Globus pallidus (tissue), 1 donor: ENCODE results near the gene LMAN2.

Experiments
- DNase-seq: peaks from one replicate; pipeline ENCODE4 v3.0.0-alpha.2; 2015; ENCODE audit warnings: low spot score

The LMAN2 gene, protein sequence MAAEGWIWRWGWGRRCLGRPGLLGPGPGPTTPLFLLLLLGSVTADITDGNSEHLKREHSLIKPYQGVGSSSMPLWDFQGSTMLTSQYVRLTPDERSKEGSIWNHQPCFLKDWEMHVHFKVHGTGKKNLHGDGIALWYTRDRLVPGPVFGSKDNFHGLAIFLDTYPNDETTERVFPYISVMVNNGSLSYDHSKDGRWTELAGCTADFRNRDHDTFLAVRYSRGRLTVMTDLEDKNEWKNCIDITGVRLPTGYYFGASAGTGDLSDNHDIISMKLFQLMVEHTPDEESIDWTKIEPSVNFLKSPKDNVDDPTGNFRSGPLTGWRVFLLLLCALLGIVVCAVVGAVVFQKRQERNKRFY

DNA sequence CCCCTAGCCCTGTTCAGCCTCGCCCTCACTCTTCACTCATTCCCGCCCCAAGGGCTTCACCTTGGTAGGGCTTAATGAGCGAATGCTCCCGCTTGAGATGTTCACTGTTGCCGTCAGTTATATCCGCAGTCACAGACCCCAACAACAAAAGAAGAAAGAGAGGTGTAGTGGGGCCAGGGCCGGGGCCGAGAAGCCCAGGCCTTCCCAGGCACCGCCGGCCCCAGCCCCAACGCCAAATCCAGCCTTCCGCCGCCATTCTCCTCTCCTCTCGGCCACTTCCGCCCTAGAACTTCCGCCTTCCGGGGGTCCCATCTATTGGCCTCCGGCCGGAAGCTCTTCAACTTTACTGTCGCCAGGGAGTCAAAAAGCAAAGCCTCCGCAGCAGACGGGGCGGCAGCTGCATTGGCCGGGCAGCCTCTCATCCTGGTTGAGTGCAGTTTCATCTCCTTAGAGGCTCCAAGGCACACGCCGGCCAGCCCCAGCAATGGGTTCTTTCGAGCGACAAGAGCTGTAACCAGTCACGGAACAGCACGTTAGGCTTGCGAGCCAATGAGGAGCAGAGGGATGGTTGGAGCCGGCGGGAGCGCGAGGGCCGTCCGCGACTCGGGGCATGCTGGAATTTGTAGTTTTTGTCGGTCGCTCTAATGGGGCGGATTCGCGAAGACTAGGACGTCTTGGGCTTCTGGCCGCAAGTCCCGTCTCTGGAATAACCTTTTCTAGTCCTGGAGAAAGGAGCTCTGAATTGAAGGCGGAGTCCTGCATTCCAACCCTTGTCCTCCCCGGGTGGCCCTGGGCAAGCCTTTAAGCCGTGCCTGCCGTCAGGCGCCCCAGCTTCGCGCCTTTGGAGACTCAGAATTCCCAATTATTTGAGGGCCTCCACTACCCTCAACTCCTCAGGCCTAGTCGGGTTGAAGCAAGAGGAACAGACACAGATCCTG is at the start of gene LMAN2:
LMAN2 (minus strand) TSS at position 277 of the 938 bp plus-strand sequence; CDS start at position 256, 21 bp downstream.
- peak; percentile 95 for DNase-seq

DNA sequence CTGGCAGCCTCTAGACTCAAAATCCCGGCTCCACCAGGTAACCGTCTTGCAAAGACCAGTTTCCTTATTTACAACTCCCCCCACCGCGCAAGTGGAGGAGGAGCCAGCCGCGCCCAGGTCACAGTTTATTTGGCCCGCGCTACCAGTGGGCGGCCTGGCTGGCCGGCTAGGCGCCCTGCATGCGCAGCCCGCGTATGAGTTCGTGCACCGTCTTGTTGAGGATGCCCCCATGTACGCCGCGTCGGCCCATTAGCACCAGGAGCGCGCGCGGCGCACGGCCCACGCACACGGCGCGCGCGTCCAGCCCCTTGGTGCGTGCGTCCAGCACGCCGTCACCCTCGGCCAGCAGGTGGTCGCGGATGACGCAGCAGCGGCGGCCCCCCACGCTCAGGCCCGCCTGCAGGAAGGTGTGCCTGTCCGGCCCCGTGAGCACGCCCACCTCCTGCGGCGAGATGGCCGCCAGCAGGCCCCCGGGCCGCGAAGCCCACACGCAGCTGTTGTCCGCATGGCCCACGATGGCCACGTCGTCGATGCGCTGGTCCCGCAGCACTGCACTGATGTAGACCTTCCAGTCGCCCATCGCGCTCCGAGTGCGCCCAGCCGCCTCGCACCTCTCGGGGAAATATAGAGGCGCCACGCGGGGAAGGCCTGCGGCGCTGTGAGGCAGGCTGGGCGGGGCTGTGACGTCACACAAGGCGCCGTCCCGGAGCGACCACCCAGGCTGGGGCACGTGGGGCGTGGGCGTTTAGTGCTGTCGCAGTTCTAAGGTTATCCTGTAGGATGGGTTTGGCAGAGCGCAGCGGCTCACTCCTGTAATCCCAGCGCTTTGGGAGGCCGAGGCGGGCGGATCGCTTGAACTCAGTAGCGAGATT is 48.8 kb upstream of the LMAN2 start, which contains the start of gene PFN3:
PFN3 (minus strand) TSS at position 665 of the 872 bp plus-strand sequence; CDS start at position 580, 85 bp downstream.
- no peak for DNase-seq

DNA sequence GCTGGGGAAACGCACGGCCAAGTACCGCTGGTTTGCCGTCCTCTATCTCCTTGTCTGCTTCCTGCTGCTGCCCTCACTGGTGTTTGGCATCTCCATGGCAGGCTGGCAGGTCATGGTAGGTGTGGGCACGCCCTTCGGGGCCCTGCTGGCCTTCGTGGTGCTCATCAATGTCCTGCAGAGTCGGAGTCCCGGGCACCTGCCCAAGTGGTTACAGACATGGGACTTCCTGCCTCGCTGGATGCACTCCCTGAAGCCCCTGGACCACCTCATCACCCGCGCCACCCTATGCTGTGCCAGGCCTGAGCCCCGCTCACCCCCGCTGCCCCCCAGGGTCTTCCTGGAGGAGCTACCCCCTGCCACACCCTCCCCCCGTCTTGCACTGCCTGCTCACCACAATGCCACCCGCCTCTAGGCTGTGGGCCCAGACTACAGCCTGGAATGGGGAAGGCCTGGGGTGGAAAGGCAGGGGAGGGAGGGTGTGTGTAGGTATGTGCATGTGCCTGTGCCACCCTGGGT is 46.5 kb upstream of the LMAN2 start:
- DNase-seq, result no peak

DNA sequence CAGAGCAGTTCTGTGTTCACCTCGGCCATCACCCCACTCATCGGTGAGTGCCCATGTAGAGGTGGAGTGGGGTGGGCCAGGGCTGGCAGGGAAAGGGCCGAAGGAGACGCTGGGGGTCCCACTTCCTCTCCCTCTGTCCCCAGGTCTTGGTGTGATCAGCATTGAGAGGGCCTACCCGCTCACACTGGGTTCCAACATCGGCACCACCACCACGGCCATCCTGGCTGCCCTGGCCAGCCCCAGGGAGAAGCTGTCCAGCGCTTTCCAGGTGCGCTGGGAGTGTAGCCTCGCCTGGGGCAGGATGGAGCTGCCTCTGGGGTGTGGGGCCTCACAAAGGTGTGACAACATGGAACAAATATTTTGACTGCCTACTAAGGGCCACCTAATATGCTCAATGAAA is 45.3 kb upstream of the LMAN2 start:
- DNase-seq, result no peak

DNA sequence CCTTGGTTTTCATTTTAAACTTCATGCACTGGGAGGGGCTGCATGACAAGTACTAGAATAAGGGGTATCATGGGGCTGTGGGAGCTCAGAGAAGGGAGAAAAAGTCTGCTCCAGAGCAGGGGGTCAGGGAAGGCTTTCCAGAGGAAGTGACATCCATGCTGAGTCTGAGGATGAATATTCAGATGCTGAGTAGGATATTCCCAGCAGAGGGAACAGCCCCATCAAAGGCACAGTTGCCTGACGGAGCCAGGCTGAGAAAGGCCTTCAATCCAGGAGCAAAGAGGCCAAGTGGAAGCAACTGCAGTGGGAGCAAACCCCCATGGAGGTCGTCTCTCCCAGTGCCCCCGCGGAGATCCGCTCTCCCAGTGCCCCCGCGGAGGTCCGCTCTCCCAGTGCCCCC is 44.6 kb upstream of the LMAN2 start:
- no peak for DNase-seq

DNA sequence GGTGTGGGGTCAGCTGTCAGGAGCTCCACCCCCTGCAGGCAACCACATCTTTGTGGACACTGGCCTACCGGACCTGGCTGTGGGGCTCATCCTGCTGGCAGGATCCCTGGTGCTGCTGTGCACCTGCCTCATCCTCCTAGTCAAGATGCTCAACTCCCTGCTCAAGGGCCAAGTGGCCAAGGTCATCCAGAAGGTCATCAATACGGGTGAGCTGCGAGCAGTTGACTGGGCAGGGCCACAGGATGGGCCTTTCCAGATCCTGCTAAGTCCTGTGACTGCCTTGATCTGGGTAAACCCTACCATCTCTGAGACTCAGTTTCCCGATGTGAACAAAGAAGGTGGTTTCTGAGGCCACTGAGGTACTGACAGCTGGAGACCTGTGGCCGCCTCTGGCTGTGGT is 42.5 kb upstream of the LMAN2 start:
- no peak for DNase-seq

DNA sequence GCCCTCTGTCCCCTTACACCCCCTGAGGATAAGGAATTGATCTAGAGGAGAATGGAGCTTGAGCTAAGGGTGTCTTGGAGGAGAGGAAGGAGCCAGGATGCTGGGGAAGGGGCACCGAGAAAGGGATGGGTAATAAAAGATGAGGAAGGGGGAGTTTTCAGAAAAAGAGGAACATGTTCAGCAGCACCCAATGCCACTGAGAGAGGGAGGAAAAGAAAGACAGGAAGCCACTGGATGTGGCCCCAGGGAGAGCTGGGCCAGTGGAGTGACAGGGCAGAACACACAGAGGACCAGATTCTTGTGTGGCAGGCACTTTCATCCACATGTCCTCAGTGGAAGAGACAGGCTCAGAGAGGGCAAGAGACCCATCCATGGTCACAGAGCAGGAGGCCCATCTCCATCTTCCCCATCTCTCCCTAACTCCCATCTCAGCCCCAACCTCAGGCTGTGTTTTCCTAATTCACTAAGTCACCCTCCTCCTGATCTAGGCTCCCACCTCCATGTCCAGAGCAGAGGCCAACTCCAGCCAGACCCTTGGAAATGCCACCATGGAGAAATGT is 41.8 kb upstream of the LMAN2 start:
- DNase-seq, result no peak

DNA sequence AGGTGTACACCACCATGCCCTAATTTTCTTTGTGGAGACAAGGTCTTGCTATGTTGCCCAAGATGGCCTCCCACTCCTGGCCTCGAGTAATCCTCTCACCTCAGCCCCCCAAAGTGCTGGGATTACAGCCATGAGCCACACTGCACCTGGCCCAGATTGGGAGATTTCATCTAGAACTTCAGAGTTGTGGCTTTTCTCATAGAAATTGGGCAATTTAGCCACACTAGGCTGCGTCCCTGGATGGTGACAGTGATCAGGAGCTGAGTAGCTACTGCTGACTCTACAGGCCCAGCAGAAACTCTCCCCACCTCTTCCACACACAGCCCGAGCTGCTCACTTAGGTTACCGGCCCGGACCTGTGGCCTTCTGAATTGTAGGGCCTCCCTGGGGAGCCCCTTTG is 41.3 kb upstream of the LMAN2 start:
- no peak for DNase-seq

DNA sequence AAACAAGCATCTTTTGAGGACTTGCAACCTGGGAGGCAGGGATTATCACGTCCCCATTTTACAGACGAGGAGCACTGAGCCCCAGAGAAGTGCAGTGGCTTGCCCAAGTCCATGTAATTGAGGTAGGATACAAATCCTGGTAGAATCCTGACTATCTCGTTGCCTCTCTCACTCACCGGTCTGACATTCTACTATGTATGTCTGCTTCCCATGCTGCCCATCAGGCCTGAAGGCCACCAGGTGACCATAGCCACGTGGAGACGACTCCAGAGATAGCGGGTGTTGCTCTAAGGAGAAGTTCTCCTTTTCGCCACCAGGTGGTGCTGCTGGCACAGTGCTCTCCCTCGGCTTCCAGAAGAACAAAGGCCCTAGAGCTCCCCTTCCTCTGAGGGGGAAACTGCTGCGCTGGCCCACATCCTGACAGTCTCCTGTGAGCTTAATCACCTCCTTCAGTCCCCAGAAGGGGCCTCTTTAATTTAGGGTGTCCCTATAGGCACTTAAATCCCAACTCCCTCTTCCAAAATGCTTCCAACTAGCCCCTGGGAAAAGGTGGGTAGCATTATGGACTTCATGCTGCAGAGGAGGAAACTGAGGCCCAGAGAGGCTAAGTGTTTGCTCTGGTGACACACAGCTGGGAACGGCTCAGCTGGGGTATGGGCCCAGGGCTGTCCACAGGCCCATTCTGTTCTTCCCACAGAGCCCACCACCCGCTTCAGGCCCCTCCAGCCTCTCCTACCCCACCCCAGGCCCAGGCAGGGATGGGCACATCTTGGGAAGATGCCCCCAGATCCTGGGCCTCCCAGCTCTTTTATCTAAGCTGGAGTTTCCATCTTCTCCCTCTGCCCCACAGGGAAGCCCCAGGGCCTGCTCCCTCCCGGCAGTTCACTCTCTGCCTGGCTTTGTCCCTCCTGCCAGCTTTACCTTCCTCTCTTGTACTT is 39.2 kb upstream of the LMAN2 start:
- DNase-seq, result peak; percentile 59

DNA sequence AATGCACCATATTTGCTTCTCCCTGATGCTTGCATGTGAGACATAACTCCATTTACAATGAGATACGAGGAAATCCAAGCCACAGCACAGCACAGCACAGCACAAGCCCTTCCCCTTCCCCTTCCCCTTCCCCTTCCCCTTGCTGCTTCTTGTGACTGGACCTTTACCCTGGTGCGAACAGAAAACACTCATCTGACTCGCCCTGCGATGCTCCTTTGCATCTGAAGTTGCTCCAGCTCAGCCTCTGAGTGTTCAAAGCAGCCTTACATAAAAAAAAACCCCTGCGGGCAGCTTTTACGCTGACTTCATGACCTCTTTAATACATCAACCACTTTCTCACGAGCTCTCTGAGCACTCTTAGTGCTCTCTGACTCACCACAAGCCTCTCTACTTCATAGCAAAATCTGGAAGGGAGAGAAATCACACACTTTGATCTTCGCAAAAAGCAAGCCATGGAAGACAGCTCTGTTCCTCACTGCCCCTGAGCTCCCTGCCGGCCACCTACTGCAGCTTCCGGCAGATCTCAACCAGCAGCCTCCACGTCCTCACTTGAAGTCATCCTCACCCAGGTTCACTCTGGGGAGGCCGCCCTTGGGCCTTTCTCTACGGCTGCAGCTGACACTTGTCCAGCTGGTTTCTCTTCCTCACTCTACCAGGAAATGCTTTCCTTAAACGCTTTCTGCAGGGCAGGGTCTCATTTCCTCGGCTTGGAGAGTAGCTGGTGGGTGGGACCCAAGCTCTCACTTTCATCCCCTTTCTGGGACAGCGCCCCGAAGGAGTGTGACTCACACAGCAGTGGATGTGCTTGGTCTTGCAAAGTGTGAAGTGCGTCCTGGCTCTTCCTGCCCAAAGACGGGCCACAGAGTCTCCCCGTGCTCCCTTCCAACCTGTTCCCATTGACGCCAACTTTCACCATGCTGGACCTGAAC is 38.0 kb upstream of the LMAN2 start:
- DNase-seq, result no peak

DNA sequence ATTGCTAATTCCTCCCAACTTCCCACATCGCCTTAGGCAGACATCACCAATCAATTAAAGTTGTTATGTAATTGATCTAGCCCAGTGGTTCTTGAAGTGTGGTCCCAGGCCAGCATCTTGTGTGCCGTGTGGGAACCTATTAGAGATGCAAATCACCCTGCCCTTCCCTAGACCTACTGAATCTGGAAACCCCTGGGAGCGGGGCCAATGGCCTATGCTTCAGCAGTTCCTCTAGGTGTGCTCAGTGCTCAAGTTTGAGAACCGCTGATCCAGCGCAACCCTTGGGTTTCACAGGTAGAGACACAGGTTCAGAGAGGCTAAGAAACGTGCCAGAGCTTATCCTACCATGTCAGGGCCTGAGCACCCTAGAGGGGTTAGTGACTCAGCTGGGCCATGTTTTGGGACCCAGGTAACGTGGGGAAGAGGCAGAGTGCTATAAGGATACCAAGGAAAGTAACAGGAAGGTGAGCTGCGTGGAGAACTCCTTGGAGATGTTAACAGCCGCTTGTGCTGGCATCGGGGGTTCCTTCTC is 37.1 kb upstream of the LMAN2 start:
- no peak for DNase-seq

DNA sequence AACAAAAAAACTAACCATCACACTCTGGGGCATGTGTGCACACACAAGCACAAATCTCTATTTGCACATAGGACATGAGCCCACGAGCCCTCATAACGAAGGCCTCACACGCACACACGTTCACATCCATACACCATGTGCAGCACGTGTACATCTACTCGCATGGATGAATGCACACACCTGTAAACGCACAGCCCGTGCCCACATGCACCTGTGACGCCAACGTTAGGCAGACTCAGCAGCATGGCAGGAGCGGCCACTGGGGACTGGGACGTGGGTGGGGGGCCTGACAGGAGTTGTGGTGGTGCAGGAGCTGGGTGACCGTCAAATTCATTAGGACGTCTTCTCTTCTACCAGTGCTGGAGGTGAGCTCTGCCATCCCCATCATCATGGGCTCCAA is 35.9 kb upstream of the LMAN2 start:
- no peak for DNase-seq

DNA sequence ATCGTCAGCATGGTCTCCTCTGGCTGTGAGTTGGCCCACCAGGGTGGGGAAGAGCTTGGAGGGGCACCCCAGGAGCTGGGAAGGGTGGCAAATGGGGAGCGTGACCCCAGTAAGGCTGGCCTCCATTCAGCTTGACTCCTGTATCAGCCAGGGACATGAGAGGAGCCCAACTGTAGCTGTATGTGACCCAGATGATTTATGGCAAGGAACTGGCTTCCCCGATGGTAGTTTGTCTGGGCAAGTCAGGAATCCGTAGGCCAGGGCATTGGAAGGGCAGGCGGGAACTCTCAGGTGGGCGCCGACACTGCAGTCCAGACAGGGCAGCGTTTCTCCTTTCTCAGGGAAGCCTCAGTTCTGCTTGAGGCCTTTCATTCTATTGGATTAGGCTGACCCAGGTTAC is 35.1 kb upstream of the LMAN2 start:
- DNase-seq, result no peak

DNA sequence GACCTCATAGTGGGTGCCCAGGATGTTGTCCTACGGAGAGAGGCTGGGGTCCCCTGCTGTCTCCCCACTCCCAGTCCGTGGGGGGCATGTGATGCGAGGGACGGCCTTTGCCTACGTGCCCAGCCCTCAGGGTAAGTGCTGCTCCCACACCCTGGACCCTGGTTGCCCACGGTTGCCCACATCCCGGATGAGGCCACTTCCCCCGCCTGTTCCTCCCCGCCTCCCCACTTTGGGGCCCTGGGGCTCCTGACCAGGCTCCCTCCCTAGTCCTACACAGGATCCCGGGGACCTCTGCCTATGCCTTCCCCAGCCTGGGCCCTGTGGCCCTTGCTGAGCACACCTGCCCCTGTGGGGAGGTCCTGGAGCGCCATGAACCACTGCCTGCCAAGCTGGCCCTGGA is 34.3 kb upstream of the LMAN2 start:
- no peak for DNase-seq

DNA sequence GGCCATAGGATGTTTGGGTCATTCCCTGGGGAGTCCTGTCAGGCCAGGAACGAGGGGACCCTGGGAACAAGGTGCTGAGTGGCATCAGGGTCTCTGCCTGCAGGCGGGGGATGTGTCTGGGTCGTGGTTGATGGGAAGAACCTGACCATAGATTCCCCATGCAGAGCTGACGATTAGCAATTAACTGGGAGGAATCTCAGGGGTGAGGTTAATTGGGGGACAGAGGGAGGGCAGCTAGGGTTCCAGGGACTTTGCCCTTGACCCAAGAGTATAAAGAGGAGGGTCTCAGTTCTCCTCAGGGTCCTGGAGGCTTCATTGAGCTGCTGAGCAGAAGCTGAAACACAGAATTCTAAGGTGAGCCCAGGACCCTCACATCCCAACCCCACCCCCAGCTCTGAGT is 32.7 kb upstream of the LMAN2 start, which contains the start of gene SLC34A1:
SLC34A1 (plus strand) TSS at position 301 of the 400 bp plus-strand sequence. CDS start 1,308 bp downstream, outside the sequence.
- DNase-seq, result no peak

DNA sequence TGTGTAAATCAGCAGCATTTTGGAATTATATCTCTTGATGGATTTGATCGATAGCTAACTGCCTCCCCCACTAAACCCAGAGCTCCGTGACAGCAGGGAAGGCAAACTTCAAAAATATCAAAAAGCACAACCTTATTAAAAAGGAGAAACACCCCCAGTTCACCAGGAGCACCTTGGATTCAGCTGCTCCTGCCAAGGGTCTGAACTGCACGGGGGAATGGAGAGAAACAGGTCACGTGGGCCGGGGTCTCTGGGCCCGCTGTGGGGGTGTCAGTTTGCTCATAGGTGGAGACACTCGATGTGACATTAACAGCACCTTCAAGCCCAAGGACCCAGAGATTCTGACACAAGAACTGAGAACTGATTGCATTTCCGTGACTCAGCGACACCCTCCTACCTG is 31.7 kb upstream of the LMAN2 start:
- DNase-seq, result no peak

DNA sequence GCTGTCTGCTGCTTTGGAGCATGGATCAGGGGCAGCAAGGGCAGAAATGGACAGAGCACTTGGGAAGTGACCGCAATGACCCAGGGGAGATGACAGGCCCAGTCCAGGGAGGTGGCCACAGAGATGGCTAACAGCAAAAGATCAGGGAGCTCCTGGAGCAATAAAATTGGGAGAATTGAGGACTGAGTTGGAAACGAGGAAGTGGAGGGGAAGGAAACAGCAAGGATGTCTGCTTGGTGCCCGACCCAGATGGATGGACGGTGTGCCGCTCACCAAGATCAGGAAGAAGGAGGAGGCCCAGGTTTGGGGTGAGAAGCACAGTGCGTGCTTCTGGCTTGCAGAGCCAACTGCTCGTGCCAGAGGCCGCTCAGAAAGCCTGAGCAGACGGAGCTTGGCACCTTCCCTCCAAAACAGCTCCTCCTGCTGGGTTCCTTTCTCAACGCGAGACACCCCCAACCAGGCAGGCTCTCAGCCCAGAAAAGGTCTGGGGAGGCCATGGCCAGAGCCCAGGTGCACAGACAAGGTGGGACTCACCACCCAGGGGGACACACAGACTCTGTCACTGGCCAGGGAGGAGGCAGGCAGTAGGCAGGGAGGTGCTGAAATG is 31.1 kb upstream of the LMAN2 start:
- no peak for DNase-seq

DNA sequence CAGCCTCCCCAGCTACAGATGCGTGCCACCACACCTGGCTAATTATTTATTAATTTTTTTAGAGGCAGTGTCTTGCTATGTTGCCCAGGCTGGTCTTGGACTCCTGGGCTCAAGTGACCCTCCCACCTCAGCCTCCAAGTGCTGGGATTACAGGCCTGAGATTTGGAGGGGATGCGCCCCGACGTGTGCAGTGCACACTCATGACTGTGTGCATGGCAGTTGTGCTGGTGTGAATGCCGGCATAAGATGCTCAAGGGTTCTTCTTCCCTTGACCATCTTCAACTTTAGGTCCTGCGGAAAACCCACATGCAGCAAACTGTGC is 29.3 kb upstream of the LMAN2 start:
- no peak for DNase-seq
